ENCODE results near the gene VPS72.

Gene VPS72

DNA sequence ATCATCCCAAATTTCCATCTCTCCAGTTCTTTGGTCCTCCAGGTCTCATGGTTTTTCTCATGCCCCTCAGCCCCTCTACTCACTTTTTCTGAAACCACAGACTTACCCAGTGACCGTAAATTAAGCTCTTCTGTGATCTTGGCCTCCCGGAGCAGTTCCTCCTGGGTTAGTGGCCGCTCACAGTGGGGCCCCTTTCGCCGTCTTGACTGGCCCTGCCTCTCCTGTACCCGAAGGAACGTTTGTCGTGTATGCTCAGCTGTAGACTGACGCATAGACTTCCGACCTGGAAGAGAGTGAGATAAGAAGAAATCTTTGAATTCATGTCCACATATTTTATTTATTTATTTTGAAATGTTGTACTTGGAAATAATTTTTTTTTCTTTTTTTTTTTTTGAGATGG is 5.8 kb downstream of the VPS72 start:
- DNase-seq = no peak

DNA sequence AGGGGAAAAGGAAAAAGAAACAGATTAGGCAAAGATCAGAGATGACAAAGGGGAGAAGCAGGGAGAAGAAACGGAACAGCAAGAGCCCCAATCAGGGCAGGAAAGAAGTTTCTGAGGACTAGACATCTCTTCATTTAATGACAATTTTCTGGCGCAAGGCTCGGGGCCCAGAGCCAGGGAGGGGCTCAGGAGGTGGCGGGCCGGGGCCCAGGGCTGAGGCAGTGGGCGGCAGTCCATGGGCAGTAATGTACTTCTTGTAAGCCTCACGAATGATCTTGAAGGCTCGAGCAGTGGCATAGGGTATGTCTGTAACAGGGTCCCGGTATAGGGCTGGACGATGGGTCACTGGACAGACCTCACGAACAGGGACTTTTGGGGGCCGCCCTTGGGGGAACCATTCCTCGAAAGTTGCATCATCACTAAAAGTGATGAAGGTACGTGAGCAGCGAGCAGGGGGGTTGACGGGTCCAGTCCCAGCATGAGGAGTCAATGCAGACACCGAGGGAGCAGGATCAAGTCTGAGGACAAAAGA is 13.4 kb downstream of the VPS72 start:
- no peak for DNase-seq

DNA sequence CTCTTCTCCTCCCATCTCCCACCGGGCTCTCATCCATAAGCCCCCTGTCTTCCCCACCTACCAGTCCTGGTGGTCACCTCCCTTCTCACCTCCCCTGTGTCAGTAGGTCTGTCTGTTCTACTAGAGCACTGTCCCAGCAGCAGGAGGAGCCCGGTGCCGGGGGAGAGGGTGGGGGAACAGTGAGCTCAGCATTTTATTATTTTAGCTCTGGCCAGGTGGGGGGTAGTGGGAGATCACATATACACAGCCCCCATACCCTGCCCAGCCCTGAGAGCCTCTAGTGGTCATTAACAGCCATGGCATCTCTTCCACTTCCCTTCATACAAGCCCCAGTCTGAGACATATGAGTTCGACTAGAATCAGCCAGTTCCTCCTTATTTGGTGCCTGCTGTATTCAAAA is 14.1 kb downstream of the VPS72 start, which contains the start of gene TMOD4:
Gene TMOD4 (minus strand): TSS at position 119 of the 400 bp plus-strand sequence. CDS start 1,106 bp downstream, outside the sequence.
- DNase-seq = no peak

DNA sequence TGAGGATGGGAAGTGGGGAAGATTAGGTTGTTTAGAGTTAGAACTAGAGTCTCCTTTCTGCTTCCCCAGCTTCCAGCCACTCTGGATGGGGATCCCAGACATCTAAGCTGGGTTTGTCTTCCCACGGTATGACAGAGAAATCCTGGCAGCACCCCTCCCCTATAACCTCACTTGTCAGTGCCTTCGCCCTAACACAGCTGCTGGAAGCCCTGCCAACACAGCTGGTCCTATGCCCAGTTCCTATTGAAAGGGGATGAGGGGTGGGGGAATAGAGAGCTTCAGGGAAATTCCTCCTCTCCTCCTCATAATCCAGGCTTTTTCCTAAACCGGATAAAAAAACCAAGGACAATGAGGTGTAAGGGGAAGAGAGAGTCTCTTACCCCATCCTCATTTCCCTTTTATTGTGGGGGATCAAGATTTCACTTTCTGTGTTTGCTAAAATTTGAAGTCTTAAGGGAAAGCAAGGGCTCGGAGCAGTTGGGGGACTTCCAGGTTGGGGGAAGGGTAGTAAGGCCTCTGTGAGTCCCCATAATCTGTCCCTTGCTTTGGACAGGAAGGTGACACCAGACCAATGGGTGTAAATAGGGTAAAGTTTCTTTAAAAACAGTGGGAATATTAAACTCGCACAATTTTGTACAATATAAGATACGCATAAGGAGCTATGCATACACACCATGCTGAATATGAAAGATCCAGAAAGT is 14.8 kb downstream of the VPS72 start:
- DNase-seq = no peak

DNA sequence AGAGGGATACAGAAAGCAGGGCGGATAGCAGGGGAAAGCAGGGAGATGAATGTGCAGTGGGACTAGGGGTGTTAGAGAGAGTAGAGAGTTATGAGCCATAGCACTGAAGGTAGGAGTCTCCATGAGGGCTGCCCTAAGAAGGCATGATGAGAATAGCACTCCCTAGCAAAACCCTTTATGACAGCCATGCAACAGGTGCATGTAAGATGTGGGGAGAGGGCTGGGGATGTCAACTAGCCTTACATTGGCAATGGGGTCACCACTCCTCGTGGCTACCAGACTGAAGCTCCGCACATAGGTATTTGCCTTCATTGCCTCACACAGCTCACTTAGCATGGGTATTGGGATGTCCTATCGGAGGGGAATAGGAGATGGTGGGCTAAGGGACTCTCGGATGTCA is 18.8 kb downstream of the VPS72 start:
- no peak for DNase-seq

DNA sequence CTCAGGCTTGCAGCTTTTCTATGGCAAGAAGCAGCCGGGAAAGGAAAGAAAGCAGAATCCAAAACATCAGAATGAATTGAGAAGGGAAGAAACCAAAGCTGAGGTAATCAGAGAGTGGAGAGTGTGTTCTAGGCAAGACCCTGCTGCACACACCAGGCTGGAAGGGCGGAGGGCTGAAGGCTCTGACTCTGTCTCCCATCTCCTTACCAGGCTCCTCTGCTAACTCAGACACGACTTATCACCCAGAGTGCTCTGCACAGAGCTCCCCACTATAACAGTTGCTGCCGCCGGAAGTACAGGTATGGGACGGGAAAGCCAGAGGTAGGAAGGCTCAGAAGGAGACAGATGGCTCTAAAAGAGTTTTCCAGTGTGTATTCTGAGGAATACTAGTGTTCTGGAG is 22.9 kb downstream of the VPS72 start:
- DNase-seq = no peak

DNA sequence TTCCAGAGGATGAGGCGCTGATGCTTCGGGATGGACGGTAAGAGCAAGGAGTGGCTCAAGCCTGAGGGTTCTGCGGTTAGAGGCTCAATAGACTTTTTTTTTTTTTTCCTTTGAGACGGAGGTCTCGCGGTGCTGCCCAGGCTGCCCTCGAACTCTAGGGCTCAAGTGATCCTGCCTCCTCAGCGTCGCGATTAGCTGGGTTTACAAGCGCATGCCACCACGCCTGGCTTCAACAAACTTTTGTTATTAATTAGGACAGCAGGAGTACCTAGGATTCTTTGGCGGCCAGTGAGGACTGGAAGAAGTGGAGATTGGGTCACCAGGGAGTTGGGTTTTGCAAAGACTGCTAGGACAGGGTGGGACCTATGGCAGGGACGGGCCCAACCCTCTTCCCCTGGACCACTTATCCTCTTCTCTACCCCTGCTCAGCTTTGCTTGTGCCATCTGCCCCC is 23.5 kb downstream of the VPS72 start:
- DNase-seq = no peak

DNA sequence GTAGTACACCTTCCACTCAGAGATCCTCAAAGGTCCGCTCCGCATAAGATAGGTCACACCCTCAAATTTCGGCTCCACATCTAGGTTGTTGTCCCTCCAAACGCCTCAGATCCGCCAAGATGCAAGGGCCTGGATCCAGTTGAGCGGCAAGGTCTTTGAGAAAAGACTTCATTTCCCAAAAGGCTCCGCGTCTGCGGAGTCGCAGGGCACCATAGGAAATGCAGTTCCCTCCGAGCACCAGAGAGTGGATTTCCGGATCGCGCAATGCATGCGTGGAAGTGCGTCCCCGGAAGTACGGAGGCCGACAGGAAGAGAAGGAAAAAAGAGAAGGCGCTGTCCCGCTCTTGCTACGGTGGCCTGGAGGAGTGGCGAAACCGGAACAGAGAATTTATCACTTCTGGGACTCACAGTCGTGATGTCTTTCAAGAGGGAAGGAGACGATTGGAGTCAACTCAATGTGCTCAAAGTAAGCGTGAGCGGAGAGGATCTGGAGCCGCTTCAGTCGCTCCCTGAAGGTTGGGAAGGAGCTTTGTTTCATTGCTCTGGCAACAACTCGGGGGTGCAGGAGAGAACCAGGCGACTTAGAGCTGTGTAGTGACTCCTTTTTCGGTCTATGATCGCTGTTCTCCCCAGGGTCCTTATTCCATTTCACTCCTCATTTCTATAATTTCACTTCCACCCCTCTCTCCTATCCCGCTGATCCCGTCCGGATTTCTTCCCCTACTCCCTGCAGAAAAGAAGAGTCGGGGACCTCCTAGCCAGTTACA is 24.1 kb downstream of the VPS72 start, which contains the start of the genes LYSMD1 and SCNM1:
Gene LYSMD1 (minus strand): TSS at position 165 of the 767 bp plus-strand sequence. CDS start 644 bp downstream, outside the sequence.
Gene SCNM1 (plus strand): TSS at position 407 of the 767 bp plus-strand sequence. CDS start 9 bp downstream, at position 416.
- DNase-seq = peak; percentile 95

DNA sequence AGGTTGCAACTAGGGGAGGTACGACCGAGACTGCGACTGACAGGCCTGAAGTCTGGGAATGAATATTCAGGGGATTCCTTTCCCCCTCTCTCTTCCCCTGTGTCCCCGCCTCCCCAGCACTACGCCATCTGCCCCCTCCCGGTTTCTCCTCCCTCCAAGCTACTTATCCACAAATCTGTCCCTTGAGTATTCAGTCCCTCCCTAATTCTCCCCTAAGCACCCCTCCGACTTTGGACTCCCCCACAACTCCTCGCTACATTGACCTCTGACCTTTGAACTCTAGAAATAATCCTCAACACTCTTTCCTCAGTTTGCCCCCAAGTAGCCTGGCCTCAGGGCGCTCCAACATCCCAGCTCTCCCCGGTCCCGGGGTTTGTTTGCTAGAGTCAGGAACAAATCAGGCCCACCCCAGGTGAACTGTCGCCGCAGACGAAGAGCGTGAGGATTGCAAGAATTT is 24.7 kb downstream of the VPS72 start:
- DNase-seq = peak; percentile 40

DNA sequence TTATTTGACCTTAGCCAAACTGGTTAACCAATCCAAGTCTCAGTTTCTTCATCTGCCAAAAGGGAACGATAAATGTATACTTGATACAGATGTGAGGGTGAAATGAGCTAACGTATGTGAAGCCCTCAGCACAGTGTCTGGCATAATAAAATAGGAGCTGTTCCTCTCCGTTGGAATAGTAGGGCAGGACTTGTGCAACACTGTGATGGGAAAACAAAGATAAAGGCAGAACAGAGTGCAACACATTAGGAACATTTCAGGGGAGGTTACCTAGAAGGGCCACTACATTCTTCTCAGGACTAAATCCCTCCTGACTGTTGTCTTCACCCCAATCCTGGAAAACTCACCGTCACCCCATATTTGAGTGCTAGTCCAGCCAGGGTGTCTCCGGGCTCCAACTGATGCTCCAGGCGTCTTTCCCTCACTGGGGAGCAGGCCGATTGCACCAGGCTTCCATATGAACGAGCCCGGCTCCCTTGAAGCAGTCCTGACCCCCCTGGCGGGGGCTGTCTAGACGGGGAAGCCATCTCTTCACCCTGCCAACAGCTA is 25.2 kb downstream of the VPS72 start:
- no peak for DNase-seq

DNA sequence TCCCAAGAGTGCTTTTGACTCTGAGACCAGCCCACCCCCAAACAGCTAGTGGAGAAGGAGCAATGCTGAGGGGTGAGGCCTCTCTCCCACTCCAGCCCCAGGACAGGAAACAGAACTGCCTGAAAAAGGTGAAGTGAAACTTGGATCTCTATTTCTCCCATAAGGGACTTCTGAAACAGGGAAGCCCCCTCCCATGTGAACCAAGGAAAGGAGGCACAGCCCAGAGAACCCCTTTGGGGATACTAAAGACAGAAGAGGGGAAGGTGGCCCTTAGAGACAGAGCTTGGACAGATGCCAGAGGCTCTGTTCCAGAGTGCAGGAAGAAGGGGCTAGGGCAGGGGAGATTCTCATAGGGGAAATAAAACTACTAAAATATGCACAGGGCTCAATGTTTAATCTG is 30.6 kb downstream of the VPS72 start:
- DNase-seq = no peak

DNA sequence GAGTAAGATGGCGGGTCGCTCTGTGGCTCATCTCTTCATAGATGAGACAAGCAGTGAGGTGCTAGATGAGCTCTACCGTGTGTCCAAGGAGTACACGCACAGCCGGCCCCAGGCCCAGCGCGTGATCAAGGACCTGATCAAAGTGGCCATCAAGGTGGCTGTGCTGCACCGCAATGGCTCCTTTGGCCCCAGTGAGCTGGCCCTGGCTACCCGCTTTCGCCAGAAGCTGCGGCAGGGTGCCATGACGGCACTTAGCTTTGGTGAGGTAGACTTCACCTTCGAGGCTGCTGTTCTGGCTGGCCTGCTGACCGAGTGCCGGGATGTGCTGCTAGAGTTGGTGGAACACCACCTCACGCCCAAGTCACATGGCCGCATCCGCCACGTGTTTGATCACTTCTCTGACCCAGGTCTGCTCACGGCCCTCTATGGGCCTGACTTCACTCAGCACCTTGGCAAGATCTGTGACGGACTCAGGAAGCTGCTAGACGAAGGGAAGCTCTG is 31.2 kb downstream of the VPS72 start:
- DNase-seq = peak; percentile 48

DNA sequence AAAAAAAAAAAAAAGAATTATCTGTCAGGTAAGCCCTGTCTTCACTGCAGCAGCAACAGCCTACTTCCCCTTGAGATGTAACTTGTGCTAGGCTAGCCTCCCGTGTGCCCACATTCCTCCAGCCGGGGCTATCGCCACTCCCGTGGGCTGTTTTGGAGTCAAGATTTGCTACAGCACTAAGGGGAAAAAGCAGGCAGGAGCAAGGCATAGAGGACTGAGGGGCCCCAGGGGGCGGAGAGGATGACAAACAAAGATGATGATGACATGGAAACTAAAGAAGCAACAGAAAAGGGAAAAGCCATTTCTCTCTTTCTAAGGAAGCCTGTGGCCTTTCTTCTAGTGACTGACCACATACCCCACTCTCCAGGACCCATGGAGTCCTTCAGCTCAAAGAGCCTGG is 31.7 kb downstream of the VPS72 start:
- DNase-seq = peak; percentile 79

DNA sequence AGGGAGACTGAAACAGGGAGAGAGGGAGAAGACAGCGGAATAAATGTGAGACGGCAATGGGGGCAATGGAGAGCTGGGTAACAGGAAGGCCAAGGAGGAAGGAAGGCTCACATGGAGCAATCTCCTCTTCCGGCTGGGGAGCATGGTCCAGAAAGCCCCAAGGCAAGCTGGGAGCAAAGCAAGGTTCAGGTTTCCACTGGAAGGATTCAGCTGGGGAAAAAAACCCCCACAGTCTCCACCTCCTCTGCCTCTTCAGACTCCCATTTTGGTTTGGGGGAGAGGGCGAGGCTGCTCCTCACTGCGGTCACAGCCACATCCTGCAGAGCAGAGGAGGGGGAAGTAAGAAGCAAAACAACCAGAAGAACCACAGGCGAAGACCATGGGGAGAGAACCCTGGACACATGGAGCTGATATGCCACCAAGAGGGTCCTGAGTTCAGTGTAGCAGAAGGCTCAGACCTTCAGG is 32.9 kb downstream of the VPS72 start:
- DNase-seq = peak; percentile 73

DNA sequence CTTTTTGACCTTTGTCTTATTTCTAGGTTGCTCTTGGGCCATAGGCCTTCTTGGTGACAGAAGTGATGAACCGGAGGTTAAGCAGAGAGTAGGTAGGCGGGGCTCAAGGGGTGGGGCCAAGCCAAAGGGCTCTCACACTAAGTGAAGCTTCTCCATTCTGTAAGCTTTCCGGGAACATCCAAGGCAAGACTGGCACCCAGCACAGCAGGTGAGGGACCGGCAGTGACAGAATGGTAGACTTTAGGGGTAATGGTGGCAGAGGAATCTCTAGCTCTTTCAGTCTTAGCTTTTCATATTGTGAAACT is 33.5 kb downstream of the VPS72 start, which contains the start of gene TNFAIP8L2:
Gene TNFAIP8L2 (plus strand): TSS at position 135 of the 305 bp plus-strand sequence. CDS start 2,049 bp downstream, outside the sequence.
- DNase-seq = peak; percentile 88

DNA sequence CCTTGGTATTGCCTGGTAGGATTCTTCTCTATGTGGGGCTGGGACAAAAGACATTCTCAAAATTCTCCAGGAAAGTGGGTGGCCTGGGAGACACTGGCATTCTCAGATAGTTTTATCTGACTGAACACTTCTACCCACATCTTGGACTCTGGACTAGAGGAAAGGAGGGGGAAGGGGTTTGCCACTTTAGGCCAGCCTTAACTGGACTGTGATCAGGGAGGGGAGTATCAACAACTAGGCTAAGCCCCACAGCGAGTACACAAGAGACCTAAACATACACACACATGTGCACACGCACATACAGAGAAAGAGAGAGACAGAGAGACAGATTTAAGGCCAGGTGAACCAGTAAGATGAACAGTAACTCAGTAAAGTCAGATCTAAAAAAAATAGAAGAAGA is 42.3 kb downstream of the VPS72 start:
- no peak for DNase-seq

DNA sequence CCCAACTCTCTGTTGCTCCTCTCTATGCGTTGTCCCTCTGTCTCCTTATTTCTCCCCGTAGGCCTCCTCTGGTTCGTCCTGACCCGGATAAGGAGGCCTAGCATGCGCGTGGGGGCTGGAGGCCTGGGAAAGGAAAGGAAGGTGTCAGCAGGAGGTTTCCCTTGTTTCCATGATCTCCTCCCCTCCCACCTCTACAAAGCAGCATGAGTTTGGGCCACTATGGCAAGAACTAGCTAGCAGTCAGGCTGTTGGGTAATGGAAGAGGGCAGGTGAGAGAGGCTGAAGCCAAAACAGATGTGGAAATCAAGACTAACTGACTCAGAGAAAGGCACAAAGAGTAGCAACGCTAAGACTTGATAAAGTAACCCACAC is 42.9 kb downstream of the VPS72 start:
- peak; percentile 32 for DNase-seq

DNA sequence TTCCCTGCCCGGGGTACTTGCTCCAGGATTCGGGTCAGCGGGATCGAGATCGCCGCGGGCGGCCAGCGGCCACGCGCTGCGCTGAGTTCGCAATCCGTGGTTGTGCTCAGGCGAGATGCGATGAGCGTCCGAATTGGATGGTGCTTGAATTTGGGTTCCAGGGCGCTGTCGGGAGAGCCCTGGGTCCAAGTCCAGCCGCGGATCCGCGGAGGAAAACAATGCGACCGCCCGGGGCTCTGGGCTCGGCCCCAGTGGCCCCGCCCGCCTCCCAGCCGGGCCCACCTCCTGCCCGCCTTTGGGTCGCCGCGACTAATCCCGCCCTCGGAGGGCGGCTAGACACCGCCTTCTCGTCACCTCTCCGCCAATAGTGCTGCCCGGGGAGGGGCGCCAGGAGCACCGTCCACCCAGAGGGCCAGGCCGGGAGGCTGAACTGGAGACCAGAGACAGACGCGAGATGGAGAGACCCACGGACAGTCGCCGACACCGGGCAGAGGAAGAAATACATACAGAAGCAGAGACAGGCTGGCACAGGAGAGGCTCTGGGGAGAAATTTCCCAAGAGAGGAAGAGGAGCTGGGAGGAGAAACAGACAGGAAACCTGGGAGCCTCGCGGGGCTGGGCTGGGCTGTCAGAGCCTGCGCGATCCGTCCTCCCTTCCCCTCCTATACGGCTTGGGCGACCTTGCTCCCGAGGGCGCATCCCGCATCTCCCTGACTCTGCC is 43.4 kb downstream of the VPS72 start, which contains the start of gene SEMA6C:
Gene SEMA6C (minus strand): TSS at position 220 of the 720 bp plus-strand sequence. CDS start 4,010 bp downstream, outside the sequence.
- DNase-seq = peak; percentile 91

DNA sequence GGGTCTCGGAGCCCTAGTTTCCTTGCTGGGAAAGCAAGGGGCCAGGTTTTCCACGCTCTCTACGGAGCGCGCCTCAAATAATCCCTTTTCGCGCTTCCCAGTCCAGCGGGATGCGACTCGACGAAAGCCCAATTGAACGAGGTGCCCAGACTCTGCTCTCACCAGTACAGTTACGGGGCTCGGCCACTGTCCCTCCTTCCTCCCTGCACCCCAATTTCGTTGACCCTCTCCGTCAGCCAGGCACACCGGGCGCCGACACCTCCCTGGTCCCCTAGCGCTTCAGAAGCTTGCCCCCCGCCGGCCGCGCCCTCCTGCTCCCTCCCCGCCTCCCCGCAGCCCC is 44.0 kb downstream of the VPS72 start:
- no peak for DNase-seq

DNA sequence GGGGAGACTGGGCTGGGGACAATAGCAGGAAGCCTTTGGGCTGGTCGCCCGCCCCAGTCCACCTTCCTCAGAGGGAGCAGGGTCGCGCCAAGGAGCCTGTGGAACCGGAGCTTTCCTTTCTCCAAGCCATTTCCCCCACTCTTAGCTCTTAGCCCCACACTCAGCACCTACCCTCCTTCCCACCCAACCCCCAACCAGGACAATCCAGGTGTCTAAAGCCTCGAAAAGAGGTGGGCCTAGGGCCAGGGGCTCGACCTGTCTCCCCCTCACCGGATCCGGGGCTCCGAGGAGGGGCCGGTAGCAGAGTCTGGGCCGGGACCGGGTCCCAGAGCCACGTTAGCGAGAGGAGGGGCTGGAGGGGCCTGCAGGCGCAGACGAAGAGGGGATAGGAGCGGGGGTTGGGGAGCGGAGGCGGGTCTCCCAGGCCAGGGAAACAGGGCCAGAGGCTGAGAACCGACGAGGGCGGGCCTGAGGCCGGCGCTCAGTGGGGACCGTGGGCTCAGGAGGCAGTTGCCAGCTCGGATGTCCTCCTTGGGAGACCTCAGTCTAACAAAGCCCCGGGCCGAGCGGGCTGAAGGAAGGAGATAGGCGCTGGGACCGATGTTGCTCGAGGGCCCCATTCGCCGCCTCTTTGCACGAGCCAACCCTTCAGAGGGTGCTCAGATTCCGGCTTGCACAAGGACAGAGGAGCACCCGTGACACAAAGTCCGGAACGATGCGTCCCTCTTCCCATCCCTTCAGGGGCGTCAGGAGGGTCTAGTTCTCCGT is 44.5 kb downstream of the VPS72 start:
- DNase-seq = peak; percentile 46

DNA sequence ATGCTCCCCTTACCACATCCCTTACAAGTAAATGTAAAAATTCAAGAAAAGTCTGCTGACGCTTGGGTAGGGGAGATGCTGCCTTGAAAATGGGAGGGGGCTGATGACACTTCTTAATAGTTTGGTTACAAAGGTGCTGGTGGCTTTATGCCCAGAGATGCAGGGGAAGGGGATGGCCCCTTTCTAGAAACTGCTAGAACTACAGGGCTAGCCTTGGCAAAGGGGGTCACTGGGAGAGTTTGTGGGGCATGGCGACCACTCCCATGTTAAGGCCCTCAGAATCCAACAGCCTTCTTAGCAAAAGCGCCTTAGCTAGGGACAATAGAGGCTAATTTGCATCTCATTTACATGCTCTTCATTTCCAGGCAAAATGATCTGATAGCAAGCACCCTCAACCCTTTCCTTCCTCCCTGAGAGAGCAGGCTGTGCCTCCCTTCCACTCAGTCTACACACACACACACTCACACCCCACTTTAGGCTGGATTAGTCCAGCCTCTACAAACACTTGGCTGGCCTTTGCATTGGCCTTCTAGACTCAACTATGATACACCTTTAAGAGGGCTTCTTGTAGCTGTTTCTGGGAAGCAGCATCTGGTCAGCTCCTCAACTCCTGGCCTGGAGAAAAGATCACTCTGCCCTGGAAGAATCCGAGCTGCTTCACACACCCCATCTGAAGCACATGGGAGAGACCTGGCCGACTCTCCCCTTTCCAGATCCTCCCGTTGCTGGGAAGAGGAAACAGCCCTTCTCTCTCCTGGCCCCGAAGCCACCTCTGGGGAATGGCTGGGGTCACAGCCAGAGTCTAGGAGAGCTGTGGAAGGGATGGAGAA is 45.3 kb downstream of the VPS72 start:
- DNase-seq = no peak
